Measurements from ENCODE around the gene DRAXIN.

DRAXIN gene

DNA sequence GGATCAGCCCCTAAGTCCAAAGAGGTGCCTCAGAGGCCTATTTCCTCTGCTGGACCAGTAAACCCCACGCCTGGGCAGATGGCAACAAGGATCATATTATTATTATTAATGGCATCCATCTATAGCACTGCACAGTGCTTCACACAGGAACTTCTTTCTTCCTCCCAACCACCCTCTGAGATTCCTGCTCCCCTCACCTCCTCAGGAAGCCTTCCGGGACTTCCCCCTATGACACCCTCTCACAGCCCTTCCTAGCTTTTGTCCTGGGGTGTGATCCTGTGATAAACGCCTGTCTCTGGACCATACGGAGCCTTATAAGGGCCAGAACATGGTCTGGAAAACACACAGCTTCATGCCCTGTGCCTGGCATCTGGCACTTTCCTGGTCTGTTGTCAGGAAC lies 40.5 kb upstream of the DRAXIN start:
- no peak for ATAC-seq (replicated peaks)
- peak overlapping the region; percentile 64 to 73 for H3K4me3 Mint-ChIP-seq
- H3K9me3 Mint-ChIP-seq: no peaks in the 10 kb centered on the region
- peaks cover 17 to 30% of the 10 kb centered on the region in 2 donors for H3K4me1 Mint-ChIP-seq
- DNase-seq: no peak
- H3K27ac Mint-ChIP-seq: no peak overlapping the region
- no peaks in the 10 kb centered on the region for H3K36me3 Mint-ChIP-seq
- peaks cover 5 to 14% of the 10 kb centered on the region in 2 donors for H3K27me3 Mint-ChIP-seq

- peaks cover 0 to 2% of the 10 kb centered on the region in 2 donors for H3K36me3 Mint-ChIP-seq
- peak overlapping the region; percentile 39 for H3K27ac Mint-ChIP-seq
- peaks cover 17 to 30% of the 10 kb centered on the region in 2 donors for H3K4me1 Mint-ChIP-seq
- ATAC-seq (replicated peaks): no peak
- DNase-seq: no peak
- no peak overlapping the region for H3K4me3 Mint-ChIP-seq
- H3K27me3 Mint-ChIP-seq: peaks cover 5 to 7% of the 10 kb centered on the region in 2 donors
- H3K9me3 Mint-ChIP-seq: no peaks in the 10 kb centered on the region
Measured at GRCh38 chr1:11652203-11652780, 39.2 kb upstream of the DRAXIN start.

- Mint-ChIP-seq H3K27ac (no peak overlapping the region), H3K9me3 (no peaks in the 10 kb centered on the region), H3K4me3 (peak overlapping the region; percentile 44 to 87), H3K4me1 (peaks cover 17 to 30% of the 10 kb centered on the region in 2 donors), H3K27me3 (peaks cover 5 to 7% of the 10 kb centered on the region in 2 donors), H3K36me3 (peaks cover 4 to 7% of the 10 kb centered on the region in 2 donors)
- no peak for ATAC-seq (replicated peaks)
- no peak for DNase-seq
Measured at GRCh38 chr1:11653101-11653860, 38.2 kb upstream of the DRAXIN start.

DNA sequence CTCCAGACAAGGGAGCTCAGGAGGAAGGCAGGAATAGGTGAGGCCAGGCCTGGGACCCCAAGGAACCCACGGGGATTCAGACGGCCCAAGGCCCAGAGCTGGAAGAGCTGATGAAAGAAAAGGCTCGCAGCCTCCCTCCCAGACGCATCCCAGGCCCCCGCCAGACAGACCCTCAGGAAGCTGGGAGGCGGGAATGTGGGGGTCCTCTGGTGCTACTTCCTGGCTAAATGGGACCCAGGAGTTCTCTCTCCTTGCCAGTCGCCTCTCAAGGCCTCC lies 37.7 kb upstream of the DRAXIN start:
- peaks cover 5 to 7% of the 10 kb centered on the region in 2 donors for H3K27me3 Mint-ChIP-seq
- H3K27ac Mint-ChIP-seq: peak overlapping the region; percentile 20
- peak overlapping the region; percentile 44 to 87 for H3K4me3 Mint-ChIP-seq
- ATAC-seq (replicated peaks) (no peak), DNase-seq (no peak)
- H3K9me3 Mint-ChIP-seq: no peaks in the 10 kb centered on the region
- peaks cover 17 to 30% of the 10 kb centered on the region in 2 donors for H3K4me1 Mint-ChIP-seq
- H3K36me3 Mint-ChIP-seq: peaks cover 4 to 7% of the 10 kb centered on the region in 2 donors

GRCh38 chr1:11654137-11654938 lies 37.2 kb upstream of the DRAXIN start, which contains the start of the genes FBXO2 and FBXO44:
TSS of gene FBXO2 (minus strand) at chr1:11654429. CDS start at chr1:11654340, 89 bp downstream.
TSS of gene FBXO44 (plus strand) at chr1:11654877. CDS start at chr1:11655836, 959 bp downstream.
- peak within 1 kb of the TSS; percentile 80 to 87 for H3K4me3 Mint-ChIP-seq
- ATAC-seq (replicated peaks): peak; percentile 73 to 83
- H3K36me3 Mint-ChIP-seq: peaks cover 4 to 7% of the 10 kb centered on the region in 2 donors
- peaks cover 5 to 7% of the 10 kb centered on the region in 2 donors for H3K27me3 Mint-ChIP-seq
- no peaks in the 10 kb centered on the region for H3K9me3 Mint-ChIP-seq
- peak within 1 kb of the TSS; percentile 20 for H3K27ac Mint-ChIP-seq
- DNase-seq: no peak
- peaks cover 17 to 30% of the 10 kb centered on the region in 2 donors for H3K4me1 Mint-ChIP-seq

DNA sequence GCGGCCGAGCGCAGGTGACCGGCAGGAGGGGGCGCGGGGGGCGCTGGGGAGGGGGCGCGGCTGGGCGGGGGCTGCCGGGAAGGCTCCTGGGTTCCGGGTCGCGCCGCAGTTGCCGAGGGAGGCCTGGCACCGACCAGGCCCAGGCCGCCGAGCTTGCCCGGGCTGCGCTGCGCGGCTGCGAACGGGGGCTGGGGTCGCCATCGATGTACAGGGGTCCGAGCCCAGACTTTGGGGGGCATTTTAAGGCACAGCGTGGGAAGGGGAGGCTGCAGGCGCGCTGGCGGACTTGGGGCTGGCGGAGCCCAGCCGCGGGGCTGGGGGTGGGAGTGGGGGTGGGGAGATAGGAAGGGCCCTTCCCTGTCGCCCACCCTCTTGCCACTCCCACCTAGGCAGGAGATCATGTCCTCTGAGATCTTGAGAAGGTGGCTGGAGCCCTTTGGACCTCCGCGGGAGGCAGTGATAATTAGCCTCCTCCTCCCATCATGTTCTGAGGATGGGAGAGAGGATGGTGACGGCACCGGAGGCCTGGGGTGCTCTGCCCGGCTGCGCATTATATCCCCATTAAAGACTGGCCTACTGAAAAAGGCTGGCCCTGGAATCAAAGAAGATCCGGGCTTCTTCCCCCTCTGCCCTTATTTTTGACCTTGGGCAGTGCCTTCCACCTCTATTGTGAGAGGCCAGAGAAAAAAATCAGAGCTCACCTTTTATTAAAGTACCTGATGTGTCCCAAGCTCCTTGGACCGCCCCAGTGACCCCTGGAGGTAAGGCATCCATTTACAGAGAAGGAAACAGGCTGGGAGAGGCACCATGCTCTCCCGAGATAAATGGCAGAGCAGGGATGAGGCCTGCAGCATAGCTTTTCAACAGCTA lies 36.3 kb upstream of the DRAXIN start:
- H3K36me3 Mint-ChIP-seq: peaks cover 4 to 9% of the 10 kb centered on the region in 2 donors
- DNase-seq (no peak), ATAC-seq (replicated peaks) (peak; percentile 36 to 44)
- no peak overlapping the region for H3K27ac Mint-ChIP-seq
- H3K4me3 Mint-ChIP-seq: peak overlapping the region; percentile 80 to 87
- H3K27me3 Mint-ChIP-seq: peaks cover 0 to under 1% of the 10 kb centered on the region in 2 donors
- no peaks in the 10 kb centered on the region for H3K9me3 Mint-ChIP-seq
- H3K4me1 Mint-ChIP-seq: peaks cover 12 to 23% of the 10 kb centered on the region in 2 donors

DNA sequence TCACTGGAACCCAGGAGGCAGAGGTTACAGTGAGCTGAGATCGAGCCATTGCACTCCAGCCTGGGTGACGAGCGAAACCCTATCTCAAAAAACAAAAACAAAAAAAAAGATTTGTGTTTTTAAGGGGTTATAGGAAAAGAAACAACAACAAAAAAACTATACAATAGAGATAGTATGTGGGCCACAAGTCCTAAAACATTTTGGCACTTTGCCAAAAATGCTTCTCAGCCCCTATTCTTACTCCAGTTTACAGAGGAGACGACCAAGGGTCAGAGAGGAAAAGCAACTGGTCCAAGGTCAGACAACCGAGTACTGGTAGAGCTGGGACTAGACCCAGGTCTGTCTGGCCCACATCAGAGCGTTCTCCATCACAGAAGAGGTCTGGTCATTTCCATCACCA lies 33.9 kb upstream of the DRAXIN start:
- Mint-ChIP-seq H3K4me1 (peaks cover 4 to 18% of the 10 kb centered on the region in 2 donors), H3K27me3 (no peaks in the 10 kb centered on the region), H3K27ac (no peak overlapping the region), H3K4me3 (no peak overlapping the region), H3K9me3 (no peaks in the 10 kb centered on the region), H3K36me3 (peaks cover 18 to 21% of the 10 kb centered on the region in 2 donors)
- no peak for DNase-seq
- ATAC-seq (replicated peaks): no peak

GRCh38 chr1:11658542-11658941 lies 33.0 kb upstream of the DRAXIN start:
- peaks cover 18 to 21% of the 10 kb centered on the region in 2 donors for H3K36me3 Mint-ChIP-seq
- H3K9me3 Mint-ChIP-seq: no peaks in the 10 kb centered on the region
- H3K27me3 Mint-ChIP-seq: no peaks in the 10 kb centered on the region
- DNase-seq (no peak), ATAC-seq (replicated peaks) (no peak)
- no peak overlapping the region for H3K27ac Mint-ChIP-seq
- H3K4me1 Mint-ChIP-seq: peaks cover 4 to 19% of the 10 kb centered on the region in 2 donors
- H3K4me3 Mint-ChIP-seq: no peak overlapping the region

DNA sequence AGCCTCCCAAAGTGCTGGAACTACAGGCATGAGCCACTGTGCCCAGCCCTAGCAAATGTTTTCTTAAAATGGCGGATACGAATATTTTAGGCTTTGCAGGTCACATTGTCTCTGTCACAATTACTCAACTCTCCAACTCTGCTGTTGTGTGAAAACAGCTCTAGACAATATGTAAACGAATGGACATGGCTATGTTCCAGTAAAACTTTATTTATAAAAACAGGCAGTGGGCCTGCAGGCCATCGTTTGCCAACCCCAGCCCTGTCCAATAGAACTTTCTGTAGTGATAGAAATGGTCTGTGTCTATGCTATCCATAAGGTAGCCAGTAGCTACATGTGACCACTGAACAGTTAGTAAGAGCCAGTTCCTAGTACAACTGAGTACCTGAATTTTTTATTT lies 31.8 kb upstream of the DRAXIN start:
- Mint-ChIP-seq H3K27ac (no peak overlapping the region), H3K4me3 (no peak overlapping the region), H3K36me3 (peaks cover 18 to 21% of the 10 kb centered on the region in 2 donors), H3K27me3 (no peaks in the 10 kb centered on the region), H3K4me1 (peaks cover 4 to 23% of the 10 kb centered on the region in 2 donors), H3K9me3 (no peaks in the 10 kb centered on the region)
- DNase-seq (no peak), ATAC-seq (replicated peaks) (no peak)

DNA sequence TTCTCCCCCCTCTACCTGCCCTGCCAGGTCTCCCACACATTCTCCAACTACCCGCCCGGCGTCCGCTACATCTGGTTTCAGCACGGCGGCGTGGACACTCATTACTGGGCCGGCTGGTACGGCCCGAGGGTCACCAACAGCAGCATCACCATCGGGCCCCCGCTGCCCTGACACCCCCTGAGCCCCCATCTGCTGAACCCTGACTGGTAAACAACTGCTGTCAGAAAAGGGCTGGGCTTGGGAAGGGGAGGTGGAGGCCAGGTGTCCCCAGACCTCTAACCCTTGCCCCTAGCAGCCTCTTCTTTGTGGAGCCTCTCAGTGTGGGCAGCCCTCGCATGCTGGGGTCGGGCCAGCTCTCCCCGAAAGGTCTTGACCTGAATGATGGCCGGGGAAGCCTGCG lies 30.4 kb upstream of the DRAXIN start:
- H3K9me3 Mint-ChIP-seq: no peaks in the 10 kb centered on the region
- H3K36me3 Mint-ChIP-seq: peaks cover 18 to 21% of the 10 kb centered on the region in 2 donors
- peaks cover 1 to 18% of the 10 kb centered on the region in 2 donors for H3K4me1 Mint-ChIP-seq
- H3K27me3 Mint-ChIP-seq: no peaks in the 10 kb centered on the region
- no peak for ATAC-seq (replicated peaks)
- H3K27ac Mint-ChIP-seq: no peak overlapping the region
- no peak for DNase-seq
- no peak overlapping the region for H3K4me3 Mint-ChIP-seq

GRCh38 chr1:11664336-11665065 lies 27.0 kb upstream of the DRAXIN start:
- peaks cover 16 to 25% of the 10 kb centered on the region in 2 donors for H3K36me3 Mint-ChIP-seq
- no peaks in the 10 kb centered on the region for H3K27me3 Mint-ChIP-seq
- ATAC-seq (replicated peaks): peak; percentile 73 to 75
- peaks cover 1 to 23% of the 10 kb centered on the region in 2 donors for H3K4me1 Mint-ChIP-seq
- peak overlapping the region; percentile 37 for H3K27ac Mint-ChIP-seq
- H3K4me3 Mint-ChIP-seq: peak overlapping the region; percentile 78 to 84
- peak; percentile 50 for DNase-seq
- no peaks in the 10 kb centered on the region for H3K9me3 Mint-ChIP-seq

DNA sequence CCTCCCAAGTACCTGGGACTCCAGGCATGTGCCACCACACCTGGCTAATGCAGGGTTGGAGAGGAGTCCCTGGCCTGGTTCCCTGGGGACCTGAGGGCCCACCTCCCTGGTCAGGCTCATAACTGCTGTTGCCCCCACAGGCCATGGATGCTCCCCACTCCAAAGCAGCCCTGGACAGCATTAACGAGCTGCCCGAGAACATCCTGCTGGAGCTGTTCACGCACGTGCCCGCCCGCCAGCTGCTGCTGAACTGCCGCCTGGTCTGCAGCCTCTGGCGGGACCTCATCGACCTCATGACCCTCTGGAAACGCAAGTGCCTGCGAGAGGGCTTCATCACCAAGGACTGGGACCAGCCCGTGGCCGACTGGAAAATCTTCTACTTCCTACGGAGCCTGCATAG lies 23.0 kb upstream of the DRAXIN start:
- no peaks in the 10 kb centered on the region for H3K9me3 Mint-ChIP-seq
- H3K36me3 Mint-ChIP-seq: peaks cover 16 to 20% of the 10 kb centered on the region in 2 donors
- no peak overlapping the region for H3K4me3 Mint-ChIP-seq
- H3K27ac Mint-ChIP-seq: no peak overlapping the region
- DNase-seq (no peak), ATAC-seq (replicated peaks) (no peak)
- H3K4me1 Mint-ChIP-seq: peaks cover 9 to 30% of the 10 kb centered on the region in 2 donors
- H3K27me3 Mint-ChIP-seq: no peaks in the 10 kb centered on the region

DNA sequence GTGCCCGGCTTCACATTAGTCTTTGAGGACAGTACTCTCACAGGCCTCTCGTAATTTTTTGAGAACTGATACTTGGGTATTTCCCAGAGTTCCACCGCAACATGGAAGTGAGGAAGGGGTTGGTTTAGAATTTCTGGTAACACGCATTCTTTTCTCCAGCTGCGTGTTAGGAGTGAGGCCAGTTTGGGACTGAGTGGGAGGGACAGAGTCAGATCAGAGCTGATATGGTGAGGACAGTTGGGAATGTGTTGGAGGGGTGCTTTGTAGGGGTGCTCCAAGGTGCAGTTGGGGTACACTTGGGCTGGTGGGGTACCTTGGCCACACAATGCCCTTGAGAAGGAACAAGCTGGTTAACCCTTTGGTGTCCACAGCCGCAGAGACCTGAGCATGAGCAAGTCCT lies 20.8 kb upstream of the DRAXIN start:
- ATAC-seq (replicated peaks): peak; percentile 81 to 86
- no peak overlapping the region for H3K27ac Mint-ChIP-seq

More for the DNA sequence above, 20.8 kb upstream of the DRAXIN start:
- H3K9me3 Mint-ChIP-seq: no peaks in the 10 kb centered on the region
- DNase-seq: peak; percentile 47
- H3K4me1 Mint-ChIP-seq: peaks cover 9 to 23% of the 10 kb centered on the region in 2 donors
- no peak overlapping the region for H3K4me3 Mint-ChIP-seq
- peaks cover 30 to 34% of the 10 kb centered on the region in 2 donors for H3K36me3 Mint-ChIP-seq
- H3K27me3 Mint-ChIP-seq: no peaks in the 10 kb centered on the region

Data from stimulated activated naive B cell treated with anti-CD40 and anti-IgM and Interleukin-4, amounts not matched to agents 10 μg/mL and 1 μg/mL and 100 μg/mL, for 72 hours (primary cell).